ENCODE measurements around the gene PDE9A.

GRCh38 chr21:42650033-42650370 lies 3.4 kb upstream of the PDE9A start:
- TF ChIP-seq, protein P1, sequence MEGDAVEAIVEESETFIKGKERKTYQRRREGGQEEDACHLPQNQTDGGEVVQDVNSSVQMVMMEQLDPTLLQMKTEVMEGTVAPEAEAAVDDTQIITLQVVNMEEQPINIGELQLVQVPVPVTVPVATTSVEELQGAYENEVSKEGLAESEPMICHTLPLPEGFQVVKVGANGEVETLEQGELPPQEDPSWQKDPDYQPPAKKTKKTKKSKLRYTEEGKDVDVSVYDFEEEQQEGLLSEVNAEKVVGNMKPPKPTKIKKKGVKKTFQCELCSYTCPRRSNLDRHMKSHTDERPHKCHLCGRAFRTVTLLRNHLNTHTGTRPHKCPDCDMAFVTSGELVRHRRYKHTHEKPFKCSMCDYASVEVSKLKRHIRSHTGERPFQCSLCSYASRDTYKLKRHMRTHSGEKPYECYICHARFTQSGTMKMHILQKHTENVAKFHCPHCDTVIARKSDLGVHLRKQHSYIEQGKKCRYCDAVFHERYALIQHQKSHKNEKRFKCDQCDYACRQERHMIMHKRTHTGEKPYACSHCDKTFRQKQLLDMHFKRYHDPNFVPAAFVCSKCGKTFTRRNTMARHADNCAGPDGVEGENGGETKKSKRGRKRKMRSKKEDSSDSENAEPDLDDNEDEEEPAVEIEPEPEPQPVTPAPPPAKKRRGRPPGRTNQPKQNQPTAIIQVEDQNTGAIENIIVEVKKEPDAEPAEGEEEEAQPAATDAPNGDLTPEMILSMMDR (conservative IDR thresholded peaks at IDR 0.05; ENCODE audit: low read depth in 2 of 2): no peak
- TF ChIP-seq POLR2AphosphoS5 (IDR thresholded peaks at IDR 0.05; ENCODE audit: low read depth): no peak
- TF ChIP-seq EZH2 (IDR thresholded peaks at IDR 0.05; ENCODE audit: low read depth, unreplicated experiment): no peak
- no peak for TF ChIP-seq REST (IDR thresholded peaks at IDR 0.05; ENCODE audit: unreplicated experiment)
- TF ChIP-seq EZH2phosphoT487 (IDR thresholded peaks at IDR 0.05; ENCODE audit: unreplicated experiment): no peak
- TF ChIP-seq JUNB (IDR thresholded peaks at IDR 0.05; ENCODE audit: unreplicated experiment): no peak
- TF ChIP-seq ETS1 (IDR thresholded peaks at IDR 0.05): no peak
